ENCODE measurements around the gene ARFGEF2. TPM values are rescaled to one million over a fixed set of nuclear protein-coding genes. Genes with fewer than 3 reads are reported as not detected.

The ARFGEF2 gene
- total and polyA plus RNA-seq, 2 of the 8 experiments (the other 6 are each of a cell fraction or from before 2014, with no cell fraction given), result 8.1 to 21.8 TPM

GRCh38 chr20:48937674-48938073, 16.2 kb downstream of the ARFGEF2 start (continued):
- TF ChIP-seq EZH2 (IDR thresholded peaks at IDR 0.05; ENCODE audit: low read depth, low read length, severe bottlenecking) (no peak), CHD2 (IDR thresholded peaks at IDR 0.05; ENCODE audit: low read length) (no peak), GABPA (IDR thresholded peaks at IDR 0.05; ENCODE audit: borderline replicate concordance, insufficient read depth, low read length) (no peak), CTCF (IDR thresholded peaks at IDR 0.05; ENCODE audit: control extremely low read depth in 1 of 3, insufficient read depth in 1 of 3, low read depth in 1 of 3, low read length in 3 of 3) (no peak), KDM4A (IDR thresholded peaks at IDR 0.05; ENCODE audit: low read depth, low read length, severe bottlenecking) (no peak)

Measured in H1 (cell line).